Spleen (tissue), 11 donors: ENCODE measurements around the gene C12orf57. TPM values are rescaled to one million over a fixed set of nuclear protein-coding genes. Genes with fewer than 3 reads are reported as not detected.

Experiments
- DNase-seq: peaks from one replicate; pipeline ENCODE4 v3.0.0-alpha.2; 2020
- H3K27ac ChIP-seq, 8 donors: fragments of 200-600 bp; sonication (generic) in 7 of 8; 1 replicate in 4 of 8; 2 replicates in 4 of 8; pipeline versions ENCODE4 v1.5.0 to v1.8.0; 2016 to 2021; ENCODE audit warnings: inconsistent platforms in 4 of 8, mild to moderate bottlenecking in 4 of 8, moderate library complexity in 1 of 8
- H3K27me3 ChIP-seq, 7 donors: fragments of 200-600 bp; sonication (generic) in 6 of 7; replicated peaks in 1 of 7; 1 replicate in 4 of 7; 2 replicates in 3 of 7; pipeline versions ENCODE4 v1.5.0 to v1.8.0; 2016 to 2021; ENCODE audit warnings: inconsistent platforms in 3 of 7, mild to moderate bottlenecking in 1 of 7
- H3K36me3 ChIP-seq, 6 donors: fragments of 200-600 bp; sonication (generic) in 5 of 6; 1 replicate in 4 of 6; 2 replicates in 2 of 6; pipeline versions ENCODE4 v1.5.0 to v1.8.0; 2016 to 2021; ENCODE audit warnings: inconsistent platforms in 2 of 6
- H3K4me1 ChIP-seq, 6 donors: fragments of 200-600 bp; sonication (generic) in 5 of 6; 1 replicate in 3 of 6; 2 replicates in 3 of 6; pipeline versions ENCODE4 v1.5.0 to v1.8.0; 2016 to 2021; ENCODE audit warnings: inconsistent platforms in 3 of 6
- H3K4me3 ChIP-seq, 8 donors: fragments of 200-600 bp; sonication (generic) in 7 of 8; 1 replicate in 4 of 8; 2 replicates in 4 of 8; pipeline versions ENCODE4 v1.5.0 to v1.8.0; 2016 to 2021; ENCODE audit warnings: inconsistent platforms in 4 of 8, mild to moderate bottlenecking in 4 of 8, moderate library complexity in 2 of 8
- H3K9me3 ChIP-seq, 8 donors: fragments of 200-600 bp; sonication (generic) in 7 of 8; 1 replicate in 4 of 8; 2 replicates in 4 of 8; pipeline versions ENCODE4 v1.5.0 to v1.8.0; 2016 to 2021; ENCODE audit warnings: inconsistent platforms in 4 of 8
- CTCF ChIP-seq, 11 experiments: fragments of 200-600 bp in 7 of 11; fragments of 450-650 bp in 4 of 11; sonication (generic) in 4 of 11; IDR thresholded peaks in 8 of 11; conservative IDR thresholded peaks in 3 of 11; 1 replicate in 7 of 11; 2 replicates in 4 of 11; pipeline versions ENCODE4 v1.4.0 to v1.8.0; 2016 to 2021; ENCODE audit warnings: antibody characterized with exemption in 11 of 11, inconsistent platforms in 4 of 11, mild to moderate bottlenecking in 1 of 11
- POLR2A ChIP-seq, 3 donors: fragments of 450-650 bp; IDR thresholded peaks; one replicate each; pipeline ENCODE4 v1.5.1; 2017; ENCODE audit warnings: antibody characterized with exemption in 3 of 3, mild to moderate bottlenecking in 1 of 3
- POLR2AphosphoS5 ChIP-seq, 3 donors: sonication (generic); formaldehyde crosslinking; IDR thresholded peaks; one replicate each; pipeline ENCODE4 v1.5.1; 2017; ENCODE audit warnings: antibody characterized with exemption in 3 of 3
- WGBS, 5 donors: extraction: QIAGEN DNeasy Blood & Tissue Kit in 3 of 5; methylation state at CpG; one replicate each; pipeline versions ENCODE4 v1.1.5 to v1.1.7; 2013 to 2018; 5-methylcytosine and 5-hydroxymethylcytosine counted together
- intact Hi-C: fragments of 100-400 bp; cut with DNase I; formaldehyde crosslinking; loops from one replicate; pipeline ENCODE4 v1.15.0; 2023; ENCODE audit warnings: low total_unique reads
- polyA plus RNA-seq, 3 donors: library from polyadenylated mRNA; stranded (reverse); fragments of 200-250 nt; gene quantifications; one replicate each; pipeline ENCODE4 v1.2.1, GENCODE V29; 2013
- total RNA-seq, 7 donors: library from RNA; depleted of rRNA in 3 of 7; stranded (reverse); fragments of >200 nt in 3 of 7; fragmentation: NEBNext Ultra II Directional in 4 of 7; extraction: Animal tissue kit (Norgen Biotek cat#: 25700) in 4 of 7; gene quantifications; one replicate each; pipeline versions ENCODE4 v1.1.0 to v1.2.1, GENCODE V29; 2016 to 2021
- donor health status: healthy with polysubstance abuse.
- donor health status: DM: no; HTN: no; CAD: no; lungs with moderate emphysema.
- donor health status: DM: no; HTN: no; CAD: no.
- donor health status: Bipolar disorder and iron deficiency.
- donor health status: healthy.
- donor health status: DM: no; HTN: no; CAD: no.
- donor health status: DM: yes; HTN: yes; CAD: no.

The C12orf57 gene
- total and polyA plus RNA-seq, 10 donors: 79.2 to 364 (median 212) TPM

- TF ChIP-seq CTCF (IDR thresholded peaks at IDR 0.05 in 8 of 11, conservative IDR thresholded peaks at IDR 0.05 in 3 of 11) (no peak), POLR2AphosphoS5 (IDR thresholded peaks at IDR 0.05) (no peak), POLR2A (IDR thresholded peaks at IDR 0.05) (no peak)
- DNase-seq: no peak
- 83 to 91% (median 85%) methylated on average over 10 of the region's 10 CpGs for WGBS, 5 donors
- Histone ChIP-seq H3K27me3 (no peaks in the 10 kb centered on the region), H3K4me1 (peaks cover 0 to 26% (median 5%) of the 10 kb centered on the region in 6 donors), H3K4me3 (no peak overlapping the region), H3K36me3 (peaks cover 3 to 100% (median 85%) of the 10 kb centered on the region in 6 donors), H3K9me3 (no peaks in the 10 kb centered on the region), H3K27ac (no peak overlapping the region)
- intact Hi-C loops: loop anchor here (10.0 kb wide), 1 partner anchor 47 kb away; no protein-coding TSS in a partner anchor
These were observed 33.8 kb downstream of the C12orf57 start for GRCh38 chr12:6977653-6978052.

GRCh38 chr12:6978188-6978587, 34.4 kb downstream of the C12orf57 start:
- Histone ChIP-seq H3K9me3 (no peaks in the 10 kb centered on the region), H3K4me1 (peaks cover 0 to 20% (median 2%) of the 10 kb centered on the region in 6 donors), H3K4me3 (no peak overlapping the region), H3K27me3 (no peaks in the 10 kb centered on the region), H3K36me3 (peaks cover 3 to 100% (median 90%) of the 10 kb centered on the region in 6 donors), H3K27ac (no peak overlapping the region)
- no peak for DNase-seq
- no peak for TF ChIP-seq CTCF (IDR thresholded peaks at IDR 0.05 in 8 of 11, conservative IDR thresholded peaks at IDR 0.05 in 3 of 11)
- no peak for TF ChIP-seq POLR2A (IDR thresholded peaks at IDR 0.05)
- no peak for TF ChIP-seq POLR2AphosphoS5 (IDR thresholded peaks at IDR 0.05)
- WGBS, 5 donors: 91 to 95% (median 92%) methylated on average over 6 of the region's 6 CpGs
- intact Hi-C loops: loop anchor here (10.0 kb wide), 1 partner anchor 47 kb away; no protein-coding TSS in a partner anchor

GRCh38 chr12:6978611-6979011, 34.8 kb downstream of the C12orf57 start:
- TF ChIP-seq POLR2AphosphoS5 (IDR thresholded peaks at IDR 0.05): no peak
- TF ChIP-seq POLR2A (IDR thresholded peaks at IDR 0.05): no peak
- TF ChIP-seq CTCF (IDR thresholded peaks at IDR 0.05 in 8 of 11, conservative IDR thresholded peaks at IDR 0.05 in 3 of 11): no peak
- Histone ChIP-seq H3K4me3 (no peak overlapping the region), H3K27ac (no peak overlapping the region), H3K9me3 (no peaks in the 10 kb centered on the region), H3K36me3 (peaks cover 3 to 100% (median 91%) of the 10 kb centered on the region in 6 donors), H3K4me1 (peaks cover 0 to 16% (median 0%) of the 10 kb centered on the region in 6 donors), H3K27me3 (no peaks in the 10 kb centered on the region)
- no peak for DNase-seq
- 83 to 88% (median 86%) methylated on average over 3 of the region's 3 CpGs for WGBS, 5 donors
- intact Hi-C loops: loop anchor here (10.0 kb wide), 1 partner anchor 46 kb away; no protein-coding TSS in a partner anchor

GRCh38 chr12:6979021-6979420, 35.2 kb downstream of the C12orf57 start:
- no peak for DNase-seq
- H3K27me3 ChIP-seq: no peaks in the 10 kb centered on the region
- H3K36me3 ChIP-seq: peaks cover 3 to 100% (median 90%) of the 10 kb centered on the region in 6 donors
- no peak overlapping the region for H3K4me3 ChIP-seq
- 86 to 93% (median 88%) methylated on average over 6 of the region's 6 CpGs for WGBS, 5 donors
- intact Hi-C loops: loop anchor here (10.0 kb wide), 1 partner anchor 46 kb away; no protein-coding TSS in a partner anchor
- TF ChIP-seq POLR2AphosphoS5 (IDR thresholded peaks at IDR 0.05) (peak in 1 of 3 donors; percentile 47), CTCF (IDR thresholded peaks at IDR 0.05 in 8 of 11, conservative IDR thresholded peaks at IDR 0.05 in 3 of 11) (no peak), POLR2A (IDR thresholded peaks at IDR 0.05) (no peak)
- no peak overlapping the region for H3K27ac ChIP-seq
- H3K4me1 ChIP-seq: peaks cover 0 to 12% (median 0%) of the 10 kb centered on the region in 6 donors
- no peaks in the 10 kb centered on the region for H3K9me3 ChIP-seq
